RWPE2 (cell line): ENCODE data around the gene SKI.

Experiments used
- ATAC-seq: fragments of 200-7000 bp; cut with Tn5 transposase; 3 replicates; pipeline ENCODE4 v1.9.1; 2021; ENCODE audit warnings: low read depth
- DNase-seq: peaks from one replicate; pipeline ENCODE4 v3.0.0-alpha.2; 2020; ENCODE audit warnings: low spot score
- H3K27ac ChIP-seq: fragments of 450-650 bp; 2 replicates; pipeline ENCODE4 v1.5.1; 2017; ENCODE audit warnings: mild to moderate bottlenecking; ENCODE audit not compliant: poor library complexity, severe bottlenecking
- H3K27me3 ChIP-seq: fragments of 250-450 bp; sonication (Bioruptor Pico); 2 replicates; pipeline ENCODE4 v1.5.1; 2021; ENCODE audit warnings: mild to moderate bottlenecking, moderate library complexity; ENCODE audit not compliant: insufficient read depth, poor library complexity, severe bottlenecking
- H3K36me3 ChIP-seq: fragments of 250-450 bp; sonication (Bioruptor Pico); 2 replicates; pipeline ENCODE4 v1.5.1; 2020; ENCODE audit warnings: low read depth, mild to moderate bottlenecking, moderate library complexity
- H3K4me1 ChIP-seq: fragments of 250-450 bp; sonication (Bioruptor Pico); 2 replicates; pipeline ENCODE4 v1.5.1; 2021; ENCODE audit warnings: mild to moderate bottlenecking, moderate library complexity; ENCODE audit not compliant: insufficient read depth, poor library complexity, severe bottlenecking
- H3K4me3 ChIP-seq: fragments of 250-450 bp; sonication (Bioruptor Pico); 2 replicates; pipeline ENCODE4 v1.5.1; 2021; ENCODE audit warnings: mild to moderate bottlenecking, moderate library complexity; ENCODE audit not compliant: severe bottlenecking
- H3K9me3 ChIP-seq: fragments of 250-450 bp; sonication (Bioruptor Pico); 2 replicates; pipeline ENCODE4 v1.5.1; 2021; ENCODE audit warnings: mild to moderate bottlenecking, moderate library complexity; ENCODE audit not compliant: severe bottlenecking
- CTCF ChIP-seq: fragments of 450-650 bp; IDR thresholded peaks from one replicate; pipeline ENCODE4 v1.5.1; 2017; ENCODE audit warnings: mild to moderate bottlenecking, moderate library complexity; ENCODE audit not compliant: poor library complexity, severe bottlenecking

The SKI gene

GRCh38 chr1:2208309-2209239 lies 19.5 kb upstream of the SKI start:
- peak; percentile 94 for DNase-seq
- no peak for TF ChIP-seq CTCF
- H3K4me1 ChIP-seq = peaks cover 23% of the 10 kb centered on the region
- peak; percentile 71 for ATAC-seq
- H3K4me3 ChIP-seq = no peak overlapping the region
- H3K36me3 ChIP-seq = no peaks in the 10 kb centered on the region
- no peaks in the 10 kb centered on the region for H3K9me3 ChIP-seq
- H3K27ac ChIP-seq = peak overlapping the region; percentile 67
- H3K27me3 ChIP-seq = no peaks in the 10 kb centered on the region

- Histone ChIP-seq H3K36me3 (no peaks in the 10 kb centered on the region), H3K27me3 (no peaks in the 10 kb centered on the region), H3K4me1 (peaks cover 23% of the 10 kb centered on the region), H3K9me3 (no peaks in the 10 kb centered on the region), H3K27ac (peak overlapping the region; percentile 67), H3K4me3 (no peak overlapping the region)
- TF ChIP-seq CTCF = no peak
- no peak for ATAC-seq
- DNase-seq = no peak
Measured at GRCh38 chr1:2209400-2210083, 18.6 kb upstream of the SKI start.

GRCh38 chr1:2210084-2210653 lies 17.9 kb upstream of the SKI start:
- Histone ChIP-seq H3K27ac (peak overlapping the region; percentile 67), H3K4me3 (no peak overlapping the region), H3K27me3 (no peaks in the 10 kb centered on the region), H3K4me1 (peaks cover 23% of the 10 kb centered on the region), H3K9me3 (no peaks in the 10 kb centered on the region), H3K36me3 (no peaks in the 10 kb centered on the region)
- ATAC-seq (no peak), DNase-seq (no peak)
- TF ChIP-seq CTCF = no peak

- Histone ChIP-seq H3K9me3 (no peaks in the 10 kb centered on the region), H3K27me3 (no peaks in the 10 kb centered on the region), H3K4me1 (peaks cover 23% of the 10 kb centered on the region), H3K4me3 (no peak overlapping the region), H3K27ac (no peak overlapping the region), H3K36me3 (no peaks in the 10 kb centered on the region)
- TF ChIP-seq CTCF = no peak
- ATAC-seq (no peak), DNase-seq (no peak)
Measured at GRCh38 chr1:2210786-2211185, 17.3 kb upstream of the SKI start.
